Occipital lobe (tissue), 2 donors: ENCODE measurements around the gene RINT1. TPM values are rescaled to one million over a fixed set of nuclear protein-coding genes. Genes with fewer than 3 reads are reported as not detected.
"Not testable (repeated sequence)": the region's sequence is repeated elsewhere in the genome, so short reads cannot be mapped to it uniquely, and the experiment has no call there.

Source experiments
- DNase-seq: peaks from one replicate; lab custom pipeline; 2025; lab: John Stamatoyannopoulos, UW
- total RNA-seq: library from RNA; depleted of rRNA; stranded (reverse); fragments of >200 nt; gene quantifications from one replicate; pipeline ENCODE4 v1.2.3, GENCODE V29; 2014

RINT1 gene
- total RNA-seq, 1 donor from 2014 or later, result 23.9 TPM

DNA sequence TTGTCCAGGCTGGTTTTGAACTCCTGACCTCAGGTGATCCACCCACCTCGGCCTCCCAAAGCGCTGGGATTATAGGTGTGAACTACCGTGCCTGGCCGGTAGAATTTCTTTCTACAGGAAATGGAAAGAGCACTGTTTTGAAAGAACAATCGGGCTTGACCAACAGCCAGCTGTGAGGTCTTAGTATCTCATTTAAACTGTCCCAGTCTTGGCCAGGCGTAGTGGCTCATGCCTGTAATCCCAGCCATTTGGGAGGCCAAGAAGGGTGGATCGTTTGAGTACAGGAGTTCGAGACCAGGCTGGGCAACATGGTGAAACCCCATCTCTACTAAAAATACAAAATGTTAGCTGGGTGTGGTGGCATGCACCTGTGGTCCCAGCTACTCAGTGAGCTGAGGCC lies 67.1 kb downstream of the RINT1 start:
- not testable (repeated sequence) for DNase-seq

- DNase-seq, result no peak
Measured at GRCh38 chr7:105599551-105599950, 67.5 kb downstream of the RINT1 start.

DNA sequence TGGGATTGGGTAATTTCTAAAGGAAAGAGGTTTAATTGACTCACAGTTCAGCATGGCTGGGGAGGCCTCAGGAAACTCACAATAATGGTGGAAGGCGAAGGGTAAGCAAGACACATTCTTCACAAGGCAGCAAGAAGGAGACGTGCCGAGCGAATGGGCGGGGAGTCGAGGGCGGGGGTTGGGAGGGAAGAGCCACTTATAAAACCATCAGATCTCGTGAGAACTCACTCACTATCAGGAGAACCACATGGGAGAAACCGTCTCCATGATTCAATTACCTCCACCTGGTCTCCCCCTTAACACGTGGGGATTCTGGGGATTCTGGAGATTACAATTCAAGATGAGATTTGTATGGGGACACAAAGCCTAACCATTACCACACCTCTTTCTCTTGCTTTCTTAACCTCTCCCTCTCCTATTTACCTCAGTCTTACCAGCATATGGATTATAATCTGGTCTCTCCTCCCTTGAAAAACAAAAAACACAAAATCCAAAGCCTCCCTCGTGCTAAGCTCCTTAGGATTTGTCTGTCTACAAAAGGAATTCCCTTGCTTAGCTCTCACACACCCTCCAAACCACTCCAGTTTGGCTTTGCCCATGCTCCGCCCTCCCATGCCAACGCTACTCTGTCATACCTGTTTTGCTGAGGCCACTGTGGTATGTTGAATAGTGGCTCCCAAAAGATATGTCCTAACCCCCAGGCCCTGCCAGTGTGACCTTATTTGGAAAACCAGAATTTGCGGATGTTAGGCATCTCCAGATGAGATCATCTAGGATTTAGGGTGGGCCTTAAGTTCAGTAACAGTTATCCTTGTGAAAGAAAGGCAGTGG lies 68.9 kb downstream of the RINT1 start:
- DNase-seq, result no peak

GRCh38 chr7:105602325-105603305 lies 70.6 kb downstream of the RINT1 start:
- DNase-seq, result no peak

- no peak for DNase-seq
Measured at GRCh38 chr7:105610165-105610930, 78.3 kb downstream of the RINT1 start.

DNA sequence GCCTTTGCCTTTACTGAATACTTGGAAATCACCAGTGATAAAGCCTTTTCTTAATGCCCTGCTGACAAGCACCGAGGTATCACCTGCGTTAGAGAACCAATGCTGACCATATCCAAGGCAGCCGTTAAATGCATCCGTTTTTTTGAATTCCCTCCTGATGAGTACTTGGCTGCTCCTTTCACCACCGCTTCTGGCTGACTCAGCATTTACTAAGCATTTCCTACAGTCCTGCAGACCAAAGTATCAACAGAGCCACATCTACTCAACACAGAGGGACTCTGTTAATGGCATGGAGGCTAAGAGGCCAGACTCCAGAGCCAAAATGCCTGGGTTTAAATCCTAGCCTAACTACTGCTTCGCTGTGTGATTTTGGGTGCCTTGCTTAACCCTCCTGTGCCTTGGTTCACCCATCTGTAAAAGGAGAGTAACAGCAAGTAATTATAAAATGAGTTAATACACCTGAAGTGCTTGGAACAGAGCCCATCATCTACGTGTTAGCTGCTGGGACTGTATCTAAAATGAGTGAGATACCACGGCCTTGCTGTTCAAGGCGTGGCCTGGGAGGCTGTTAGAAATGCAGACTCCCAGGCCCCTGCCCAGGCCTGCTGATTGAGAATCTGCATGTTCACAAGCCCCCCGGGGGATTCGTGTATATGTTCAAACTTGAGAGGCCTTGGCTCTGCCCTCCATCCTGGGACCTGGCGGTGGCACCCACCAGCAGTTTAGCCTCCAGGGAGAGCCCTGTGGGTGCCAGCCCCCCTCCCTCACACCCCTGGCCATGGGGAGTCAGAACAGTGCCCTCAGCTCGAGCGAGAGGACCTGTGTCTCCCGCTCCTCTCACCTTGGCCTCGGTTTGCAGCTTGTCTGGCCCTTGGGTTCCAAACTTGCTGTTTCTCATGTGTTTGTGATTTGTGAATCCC lies 80.1 kb downstream of the RINT1 start:
- no peak for DNase-seq

GRCh38 chr7:105612806-105613205 lies 80.8 kb downstream of the RINT1 start:
- DNase-seq, result no peak

DNA sequence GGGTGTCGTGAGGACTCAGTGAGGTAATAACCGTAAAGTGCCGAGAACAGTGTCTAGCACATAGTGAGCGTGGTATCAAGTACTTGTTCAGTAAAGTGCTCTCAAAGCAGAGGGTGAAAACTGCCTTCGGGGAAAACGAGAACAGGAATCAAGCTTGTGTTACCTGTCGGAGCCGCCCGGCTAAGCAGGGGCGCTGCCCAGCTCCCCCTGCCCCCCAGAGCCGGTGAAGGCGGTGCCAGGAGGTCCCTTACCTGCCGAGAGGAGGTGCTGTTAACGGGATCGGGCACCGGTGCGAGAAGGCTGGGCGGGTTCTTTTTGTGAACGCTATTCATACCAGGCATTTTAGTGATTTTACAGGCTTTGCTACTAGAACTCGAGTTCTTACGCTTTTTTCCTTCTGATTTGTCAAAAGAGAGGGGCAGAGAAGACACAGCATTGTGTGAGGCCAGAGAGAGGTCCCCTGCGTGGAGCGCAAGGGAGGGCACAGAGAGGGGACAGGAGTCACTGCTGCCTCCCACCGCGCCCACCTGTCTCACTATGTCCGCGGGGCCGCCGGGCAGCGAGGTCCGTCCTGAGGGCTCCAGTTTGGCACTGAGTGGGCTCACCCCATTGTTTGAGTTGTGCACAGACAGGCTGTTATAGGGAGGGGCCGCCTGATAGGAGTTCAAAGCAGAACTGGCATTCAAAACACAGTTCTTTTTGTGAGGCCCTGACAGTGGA lies 81.8 kb downstream of the RINT1 start:
- DNase-seq, result no peak

- DNase-seq, result no peak
Measured at GRCh38 chr7:105614341-105614840, 82.4 kb downstream of the RINT1 start.

Other genes with a start within 250 kb of the RINT1 start
- gene SRPK2, start 143.3 kb upstream of the RINT1 start, total RNA-seq, result 226 TPM
- 35.6 TPM for gene PUS7, start 9.9 kb upstream of the RINT1 start, total RNA-seq
- 3.3 TPM for gene EFCAB10, start 49.3 kb downstream of the RINT1 start, total RNA-seq